B cell (primary cell): ENCODE data around the gene KCNAB3. TPM values are rescaled to one million over a fixed set of nuclear protein-coding genes. Genes with fewer than 3 reads are reported as not detected.

Source experiments
- ATAC-seq: fragments of 200-7000 bp; cut with Tn5 transposase; one replicate; pipeline ENCODE4 v1.10.0; 2021; ENCODE audit warnings: low read depth, mild to moderate bottlenecking, moderate number of reproducible peaks, moderate library complexity
- CTCF ChIA-PET: fragments of 350-600 bp; sonication (Branson Sonifier 250); formaldehyde crosslinking; loops from one replicate; lab custom pipeline; 2021; ENCODE audit warnings: antibody characterized with exemption, inconsistent platforms; lab: Charles Lee
- POLR2A ChIA-PET: fragments of 350-600 bp; sonication (Branson Sonifier 250); formaldehyde crosslinking; loops from one replicate; lab custom pipeline; 2021; ENCODE audit warnings: antibody characterized with exemption; lab: Charles Lee
- DNase-seq: peaks from one replicate; pipeline ENCODE4 v3.0.0; 2013
- H2AFZ ChIP-seq: 2 replicates; pipeline ENCODE4 v1.6.1; 2012; ENCODE audit warnings: mild to moderate bottlenecking, low read depth, low read length; ENCODE audit not compliant: insufficient read depth, poor library complexity, severe bottlenecking
- H3K27ac ChIP-seq, 2 donors: 1 replicate in 1 of 2; 2 replicates in 1 of 2; pipeline ENCODE4 v1.5.1; 2012 to 2013; ENCODE audit warnings: low read length in 2 of 2, mild to moderate bottlenecking in 2 of 2, moderate library complexity in 1 of 2
- H3K27me3 ChIP-seq, 4 experiments: fragments of 200-600 bp in 1 of 4; sonication (generic) in 1 of 4; replicated peaks in 1 of 4; 1 replicate in 2 of 4; 2 replicates in 2 of 4; pipeline versions ENCODE4 v1.6.1 to v1.7.0; 2013 to 2016; ENCODE audit warnings: low read length in 3 of 4, mild to moderate bottlenecking in 2 of 4, mixed read lengths in 1 of 4, moderate library complexity in 1 of 4; ENCODE audit not compliant: insufficient read depth in 4 of 4, control insufficient read depth in 3 of 4; ENCODE audit errors: control extremely low read depth in 1 of 4
- H3K36me3 ChIP-seq, 2 experiments: replicated peaks in 1 of 2; 1 replicate in 1 of 2; 2 replicates in 1 of 2; pipeline versions ENCODE4 v1.6.1 to v1.7.1; 2013; ENCODE audit warnings: low read length in 1 of 2; ENCODE audit not compliant: insufficient read depth in 2 of 2, control insufficient read depth in 1 of 2; ENCODE audit errors: control extremely low read depth in 1 of 2, extremely low read depth in 1 of 2
- H3K4me1 ChIP-seq, 2 donors: fragments of 200-600 bp in 1 of 2; sonication (generic) in 1 of 2; 1 replicate in 1 of 2; 2 replicates in 1 of 2; pipeline versions ENCODE4 v1.5.1 to v1.6.1; 2013 to 2017; ENCODE audit warnings: low read length in 2 of 2; ENCODE audit not compliant: control insufficient read depth in 2 of 2, insufficient read depth in 2 of 2
- H3K4me2 ChIP-seq: replicated peaks from 2 replicates; pipeline ENCODE3; 2012; ENCODE audit warnings: mild to moderate bottlenecking, low read depth, low read length; ENCODE audit not compliant: poor library complexity, severe bottlenecking
- H3K4me3 ChIP-seq, 5 experiments: fragments of 200-600 bp in 1 of 5; sonication (generic) in 1 of 5; 1 replicate in 3 of 5; 2 replicates in 2 of 5; pipeline versions ENCODE4 v1.5.1 to v1.7.0; 2011 to 2016; ENCODE audit warnings: low read length in 4 of 5, mild to moderate bottlenecking in 4 of 5, low read depth in 2 of 5, control low read depth in 1 of 5, moderate library complexity in 1 of 5; ENCODE audit not compliant: insufficient read depth in 1 of 5; ENCODE audit errors: control extremely low read depth in 1 of 5, extremely low read depth in 1 of 5
- H3K79me2 ChIP-seq: fragments of 200-600 bp; sonication (generic); one replicate; pipeline ENCODE4 v1.6.0; 2016; ENCODE audit warnings: low read length; ENCODE audit not compliant: control insufficient read depth, insufficient read depth
- H3K9ac ChIP-seq: fragments of 200-600 bp; sonication (generic); 2 replicates; pipeline ENCODE4 v1.6.1; 2017; ENCODE audit warnings: mild to moderate bottlenecking, low read length, moderate library complexity
- H3K9me3 ChIP-seq, 3 donors: one replicate each; pipeline versions ENCODE4 v1.6.1 to v1.7.1; 2013; ENCODE audit warnings: low read length in 2 of 3; ENCODE audit not compliant: control insufficient read depth in 2 of 3, insufficient read depth in 1 of 3; ENCODE audit errors: control extremely low read depth in 1 of 3
- H4K20me1 ChIP-seq: 2 replicates; pipeline ENCODE4 v1.6.0; 2012; ENCODE audit warnings: mild to moderate bottlenecking, low read length; ENCODE audit not compliant: insufficient read depth, control insufficient read depth, poor library complexity, severe bottlenecking
- H3K27ac Mint-ChIP-seq: one replicate; pipeline ENCODE4 v1.8.0; 2021; ENCODE audit warnings: mixed read lengths
- H3K27me3 Mint-ChIP-seq: one replicate; pipeline ENCODE4 v1.8.0; 2021; ENCODE audit warnings: mixed read lengths
- H3K4me1 Mint-ChIP-seq: one replicate; pipeline ENCODE4 v1.8.0; 2021; ENCODE audit warnings: mixed read lengths
- H3K4me3 Mint-ChIP-seq: one replicate; pipeline ENCODE4 v1.8.0; 2021; ENCODE audit warnings: mixed read lengths
- H3K9me3 Mint-ChIP-seq: one replicate; pipeline ENCODE4 v1.8.0; 2022; ENCODE audit warnings: mixed read lengths; ENCODE audit not compliant: insufficient read depth
- EZH2 ChIP-seq: IDR thresholded peaks from 2 replicates; pipeline ENCODE4 v1.6.1; 2012; ENCODE audit warnings: borderline replicate concordance, low read depth, mild to moderate bottlenecking, moderate library complexity, low read length; ENCODE audit not compliant: insufficient read depth, poor library complexity, severe bottlenecking
- WGBS: methylation state at CpG from one replicate; pipeline ENCODE4 v1.1.5; 2013; ENCODE audit warnings: missing lambda C conversion rate; ENCODE audit not compliant: insufficient coverage; 5-methylcytosine and 5-hydroxymethylcytosine counted together
- intact Hi-C: fragments of 100-400 bp; cut with micrococcal nuclease; formaldehyde crosslinking; loops from one replicate; pipeline ENCODE4 v1.10.0; 2022
- polyA plus RNA-seq: library from polyadenylated mRNA; depleted of rRNA; stranded (reverse); fragments of >200 nt; gene quantifications from 2 replicates; pipeline ENCODE4 v1.2.3, GENCODE V29; 2012
- total RNA-seq, 2 donors: library from RNA; stranded (reverse); fragments of 120-200 nt in 1 of 2; gene quantifications; 1 replicate in 1 of 2; 2 replicates in 1 of 2; pipeline versions ENCODE4 v1.2.3 to v1.2.4, GENCODE V29; 2013 to 2022
- TF ChIP-seq, protein P1 (sequence below): fragments of 200-600 bp; IDR thresholded peaks from one replicate; pipeline ENCODE4 v1.8.0; 2022; ENCODE audit warnings: antibody characterized with exemption, mild to moderate bottlenecking

The KCNAB3 gene
- total and polyA plus RNA-seq, 2 donors (not counting 1 experiment from before 2014, with no cell fraction given): 11.4 to 16.3 TPM

GRCh38 chr17:7897773-7898172 is 31.9 kb downstream of the KCNAB3 start:
- ChIA-PET CTCF (interaction anchor here (0.9 to 2.8 kb wide), 8 partner anchors 34 to 163 kb away, joined by 3 to 21 read pairs (median 4); partner anchors contain the start of gene NAA38), POLR2A (no interaction called here)
- Histone ChIP-seq H3K79me2 (no peaks in the 10 kb centered on the region), H3K4me2 (no peak overlapping the region), H3K27ac (no peak overlapping the region), H3K27me3 (no peaks in the 10 kb centered on the region), H2AFZ (no peak overlapping the region), H3K9me3 (no peaks in the 10 kb centered on the region), H4K20me1 (no peaks in the 10 kb centered on the region), H3K4me1 (no peaks in the 10 kb centered on the region), H3K9ac (no peak overlapping the region), H3K4me3 (no peak overlapping the region), H3K36me3 (peaks cover 4 to 76% of the 10 kb centered on the region in 2 experiments)
- H3K4me1 Mint-ChIP-seq: no peaks in the 10 kb centered on the region
- H3K4me3 Mint-ChIP-seq: no peak overlapping the region
- H3K27me3 Mint-ChIP-seq: no peaks in the 10 kb centered on the region
- H3K9me3 Mint-ChIP-seq: no peaks in the 10 kb centered on the region
- ATAC-seq: peak; percentile 39
- no peak for TF ChIP-seq EZH2
- TF ChIP-seq, protein P1, sequence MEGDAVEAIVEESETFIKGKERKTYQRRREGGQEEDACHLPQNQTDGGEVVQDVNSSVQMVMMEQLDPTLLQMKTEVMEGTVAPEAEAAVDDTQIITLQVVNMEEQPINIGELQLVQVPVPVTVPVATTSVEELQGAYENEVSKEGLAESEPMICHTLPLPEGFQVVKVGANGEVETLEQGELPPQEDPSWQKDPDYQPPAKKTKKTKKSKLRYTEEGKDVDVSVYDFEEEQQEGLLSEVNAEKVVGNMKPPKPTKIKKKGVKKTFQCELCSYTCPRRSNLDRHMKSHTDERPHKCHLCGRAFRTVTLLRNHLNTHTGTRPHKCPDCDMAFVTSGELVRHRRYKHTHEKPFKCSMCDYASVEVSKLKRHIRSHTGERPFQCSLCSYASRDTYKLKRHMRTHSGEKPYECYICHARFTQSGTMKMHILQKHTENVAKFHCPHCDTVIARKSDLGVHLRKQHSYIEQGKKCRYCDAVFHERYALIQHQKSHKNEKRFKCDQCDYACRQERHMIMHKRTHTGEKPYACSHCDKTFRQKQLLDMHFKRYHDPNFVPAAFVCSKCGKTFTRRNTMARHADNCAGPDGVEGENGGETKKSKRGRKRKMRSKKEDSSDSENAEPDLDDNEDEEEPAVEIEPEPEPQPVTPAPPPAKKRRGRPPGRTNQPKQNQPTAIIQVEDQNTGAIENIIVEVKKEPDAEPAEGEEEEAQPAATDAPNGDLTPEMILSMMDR: no peak
- H3K27ac Mint-ChIP-seq: no peak overlapping the region
- 71% methylated on average over 4 of the region's 6 CpGs for WGBS
- intact Hi-C loops: no loop called here
- DNase-seq: peak; percentile 33

- H3K27ac ChIP-seq: no peak overlapping the region
- ChIA-PET POLR2A (no interaction called here), CTCF (interaction anchor here (0.9 to 2.8 kb wide), 6 partner anchors 33 to 161 kb away, joined by 3 to 21 read pairs (median 6); partner anchors contain the start of gene NAA38)
- DNase-seq (no peak), ATAC-seq (no peak)
- H3K36me3 ChIP-seq: peaks cover 4 to 70% of the 10 kb centered on the region in 2 experiments
- no peaks in the 10 kb centered on the region for H3K27me3 ChIP-seq
- Mint-ChIP-seq H3K9me3 (no peaks in the 10 kb centered on the region), H3K4me3 (no peak overlapping the region), H3K27me3 (no peaks in the 10 kb centered on the region), H3K4me1 (no peaks in the 10 kb centered on the region), H3K27ac (no peak overlapping the region)
- WGBS: 95% methylated on average over 11 of the region's 13 CpGs
- H3K4me3 ChIP-seq: no peak overlapping the region
- H4K20me1 ChIP-seq: no peaks in the 10 kb centered on the region
- no peaks in the 10 kb centered on the region for H3K4me1 ChIP-seq
- H3K9me3 ChIP-seq: no peaks in the 10 kb centered on the region
- H3K4me2 ChIP-seq: no peak overlapping the region
- no peaks in the 10 kb centered on the region for H3K79me2 ChIP-seq
- intact Hi-C loops: no loop called here
- no peak overlapping the region for H3K9ac ChIP-seq
- H2AFZ ChIP-seq: no peak overlapping the region
- TF ChIP-seq, protein P1: no peak
- no peak for TF ChIP-seq EZH2
Observed at GRCh38 chr17:7897090-7897489, 32.6 kb downstream of the KCNAB3 start.
